ENCODE data around the gene NAT9. TPM values are rescaled to one million over a fixed set of nuclear protein-coding genes. Genes with fewer than 3 reads are reported as not detected.

Gene NAT9
- polyA plus RNA-seq, 2 of the 4 experiments (the other 2 are of a cell fraction), result 43.4 to 71.4 TPM

DNA sequence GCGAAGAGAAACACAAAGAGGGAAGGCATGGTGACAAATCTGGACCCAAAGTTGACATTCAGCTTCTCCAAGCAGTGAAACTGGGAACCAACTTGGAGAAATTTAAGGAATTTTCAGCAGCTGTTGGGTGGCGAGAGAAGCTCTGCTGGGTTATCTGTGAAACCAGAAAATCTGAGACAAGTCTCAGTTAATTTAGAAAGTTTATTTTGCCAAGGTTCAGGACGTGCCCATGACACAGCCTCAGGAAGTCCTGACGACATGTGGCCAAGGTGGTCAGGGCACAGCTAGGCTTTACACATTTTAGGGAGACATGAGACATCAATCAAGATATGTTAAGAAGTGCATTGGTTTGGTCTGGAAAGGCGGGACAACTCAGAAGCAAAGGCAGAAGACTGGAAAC lies 52.3 kb downstream of the NAT9 start:
- ATAC-seq, result no peak

GRCh38 chr17:74722782-74723181 lies 53.4 kb downstream of the NAT9 start:
- CTCF ChIA-PET, result interaction anchor here (0.9 to 5.5 kb wide), 3 partner anchors 14 to 157 kb away, joined by 3 to 48 read pairs (median 8); partner anchors contain the start of gene RAB37
- POLR2A ChIA-PET, result no interaction called here

More for the DNA sequence above, 52.3 kb downstream of the NAT9 start:
- no peak overlapping the region for H3K4me2 ChIP-seq
- TF ChIP-seq CBX2 (IDR thresholded peaks at IDR 0.05; ENCODE audit: borderline replicate concordance, low read depth) (no peak), POLR2A (IDR thresholded peaks at IDR 0.05; ENCODE audit: low read length) (no peak), PHF8 (IDR thresholded peaks at IDR 0.05; ENCODE audit: borderline replicate concordance, low read depth) (no peak)
- peaks cover 3% of the 10 kb centered on the region for H3K9me3 ChIP-seq
- ChIA-PET POLR2A (no interaction called here), CTCF (interaction anchor here (0.6 to 5.5 kb wide), 4 partner anchors 13 to 68 kb away, joined by 4 to 48 read pairs (median 8); partner anchors contain the start of gene RAB37)
- no peak overlapping the region for H3K27ac ChIP-seq
- DNase-seq (ENCODE audit: low read depth in 1 of 2, low spot score in 1 of 2) (no peak), FAIRE-seq (no peak)
- no peaks in the 10 kb centered on the region for H3K4me1 ChIP-seq
- 54% methylated on average over 5 of the region's 5 CpGs for WGBS (ENCODE audit: missing lambda C conversion rate)
- H3K4me3 ChIP-seq, result no peak overlapping the region

More at GRCh38 chr17:74722782-74723181, 53.4 kb downstream of the NAT9 start:
- no peak for TF ChIP-seq RCOR1 (IDR thresholded peaks at IDR 0.05; ENCODE audit: low read depth, low read length)
- TF ChIP-seq CBX2 (IDR thresholded peaks at IDR 0.05; ENCODE audit: borderline replicate concordance, low read depth), result no peak
- TF ChIP-seq RARB (CRISPR knock-in tag; IDR thresholded peaks at IDR 0.05), result no peak
- TF ChIP-seq FOSB (CRISPR knock-in tag; IDR thresholded peaks at IDR 0.05), result no peak
- TF ChIP-seq, protein P1, sequence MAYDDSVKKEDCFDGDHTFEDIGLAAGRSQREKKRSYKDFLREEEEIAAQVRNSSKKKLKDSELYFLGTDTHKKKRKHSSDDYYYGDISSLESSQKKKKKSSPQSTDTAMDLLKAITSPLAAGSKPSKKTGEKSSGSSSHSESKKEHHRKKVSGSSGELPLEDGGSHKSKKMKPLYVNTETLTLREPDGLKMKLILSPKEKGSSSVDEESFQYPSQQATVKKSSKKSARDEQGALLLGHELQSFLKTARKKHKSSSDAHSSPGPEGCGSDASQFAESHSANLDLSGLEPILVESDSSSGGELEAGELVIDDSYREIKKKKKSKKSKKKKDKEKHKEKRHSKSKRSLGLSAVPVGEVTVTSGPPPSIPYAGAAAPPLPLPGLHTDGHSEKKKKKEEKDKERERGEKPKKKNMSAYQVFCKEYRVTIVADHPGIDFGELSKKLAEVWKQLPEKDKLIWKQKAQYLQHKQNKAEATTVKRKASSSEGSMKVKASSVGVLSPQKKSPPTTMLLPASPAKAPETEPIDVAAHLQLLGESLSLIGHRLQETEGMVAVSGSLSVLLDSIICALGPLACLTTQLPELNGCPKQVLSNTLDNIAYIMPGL (CRISPR knock-in tag; IDR thresholded peaks at IDR 0.05; ENCODE audit: borderline replicate concordance), result no peak
- no peak for TF ChIP-seq CHD4 (IDR thresholded peaks at IDR 0.05; ENCODE audit: borderline replicate concordance)
- TF ChIP-seq ZC3H11A (IDR thresholded peaks at IDR 0.05), result no peak
- TF ChIP-seq EHMT2 (IDR thresholded peaks at IDR 0.05; ENCODE audit: low read depth), result no peak
- TF ChIP-seq CTCF (IDR thresholded peaks at IDR 0.05), result no peak
- TF ChIP-seq POLR2AphosphoS2 (conservative IDR thresholded peaks at IDR 0.05; ENCODE audit: low read length), result no peak
- no peak for TF ChIP-seq CBX8 (IDR thresholded peaks at IDR 0.05)
- no peak for TF ChIP-seq MAZ (IDR thresholded peaks at IDR 0.05; ENCODE audit: borderline replicate concordance, low read depth, low read length)
- no peak for TF ChIP-seq TP53 (CRISPR knock-in tag; IDR thresholded peaks at IDR 0.05)
- no peak for TF ChIP-seq ZSCAN20 (CRISPR knock-in tag; IDR thresholded peaks at IDR 0.05)
- TF ChIP-seq HOXB13 (CRISPR knock-in tag; IDR thresholded peaks at IDR 0.05; ENCODE audit: low read depth), result no peak
- TF ChIP-seq KDM1A (IDR thresholded peaks at IDR 0.05; ENCODE audit: low read depth), result no peak
- no peak for TF ChIP-seq FOXS1 (CRISPR knock-in tag; IDR thresholded peaks at IDR 0.05)
- TF ChIP-seq ESRRA (IDR thresholded peaks at IDR 0.05; ENCODE audit: borderline replicate concordance, low read length), result no peak
- no peak for TF ChIP-seq MYC (IDR thresholded peaks at IDR 0.05; ENCODE audit: borderline replicate concordance, low read length)
- TF ChIP-seq POLR2A (IDR thresholded peaks at IDR 0.05; ENCODE audit: low read length), result no peak
- no peaks in the 10 kb centered on the region for H3K9me3 ChIP-seq
- H3K4me1 ChIP-seq, result no peaks in the 10 kb centered on the region
- DNase-seq (ENCODE audit: low read depth in 1 of 2, low spot score in 1 of 2) (no peak), ATAC-seq (no peak), FAIRE-seq (no peak)
- H3K4me3 ChIP-seq, result no peak overlapping the region
- H3K4me2 ChIP-seq, result no peak overlapping the region
- 61% methylated on average over 4 of the region's 4 CpGs for WGBS (ENCODE audit: missing lambda C conversion rate)
- no peak overlapping the region for H3K27ac ChIP-seq

Other genes with a start within 250 kb of the NAT9 start
- gene CD300LB, start 244.9 kb downstream of the NAT9 start, polyA plus RNA-seq (2011; rRNA removed), result not detected in 2 replicates
- gene CD300LB, start 244.9 kb downstream of the NAT9 start, polyA plus RNA-seq (2017; fragmentation: RNase III; extraction: RNeasy Plus Mini Kit Qiagen cat#74134 plus additional on column Dnase treatment), result not detected in 3 replicates
- gene CD300C, start 230.2 kb downstream of the NAT9 start, polyA plus RNA-seq (2011; rRNA removed), result 0.05 TPM in 1 of 2 replicates, not detected in the other
- 0.08 TPM in 1 of 3 replicates, not detected in the others for gene CD300C, start 230.2 kb downstream of the NAT9 start, polyA plus RNA-seq (2017; fragmentation: RNase III; extraction: RNeasy Plus Mini Kit Qiagen cat#74134 plus additional on column Dnase treatment)
- 0.29 TPM in 1 of 2 replicates, not detected in the other for gene CD300H, start 208.8 kb downstream of the NAT9 start, polyA plus RNA-seq (2011; rRNA removed)
- gene CD300H, start 208.8 kb downstream of the NAT9 start, polyA plus RNA-seq (2017; fragmentation: RNase III; extraction: RNeasy Plus Mini Kit Qiagen cat#74134 plus additional on column Dnase treatment), result 0.37 to 0.50 TPM (median 0.45 TPM) in 3 replicates
- gene CD300LD, start 184.1 kb downstream of the NAT9 start, polyA plus RNA-seq (2011; rRNA removed), result not detected in 2 replicates
- gene CD300LD, start 184.1 kb downstream of the NAT9 start, polyA plus RNA-seq (2017; fragmentation: RNase III; extraction: RNeasy Plus Mini Kit Qiagen cat#74134 plus additional on column Dnase treatment), result not detected in 3 replicates
- gene CD300E, start 152.6 kb downstream of the NAT9 start, polyA plus RNA-seq (2011; rRNA removed), result not detected in 2 replicates
- not detected in 3 replicates for gene CD300E, start 152.6 kb downstream of the NAT9 start, polyA plus RNA-seq (2017; fragmentation: RNase III; extraction: RNeasy Plus Mini Kit Qiagen cat#74134 plus additional on column Dnase treatment)
- gene CD300LF, start 63.4 kb downstream of the NAT9 start, polyA plus RNA-seq (2011; rRNA removed), result not detected in 2 replicates
- not detected in 3 replicates for gene CD300LF, start 63.4 kb downstream of the NAT9 start, polyA plus RNA-seq (2017; fragmentation: RNase III; extraction: RNeasy Plus Mini Kit Qiagen cat#74134 plus additional on column Dnase treatment)
- 15.8 and 18.7 TPM in 2 replicates for gene RAB37, start 39.1 kb downstream of the NAT9 start, polyA plus RNA-seq (2011; rRNA removed)
- 1.1 to 2.8 TPM (median 2.4 TPM) in 3 replicates for gene RAB37, start 39.1 kb downstream of the NAT9 start, polyA plus RNA-seq (2017; fragmentation: RNase III; extraction: RNeasy Plus Mini Kit Qiagen cat#74134 plus additional on column Dnase treatment)
- gene NHERF1, start 27.7 kb downstream of the NAT9 start, polyA plus RNA-seq (2011; rRNA removed), result 50.2 and 51.5 TPM in 2 replicates
- 34.2 to 41.5 TPM (median 40.8 TPM) in 3 replicates for gene NHERF1, start 27.7 kb downstream of the NAT9 start, polyA plus RNA-seq (2017; fragmentation: RNase III; extraction: RNeasy Plus Mini Kit Qiagen cat#74134 plus additional on column Dnase treatment)
- gene GRIN2C, start 83.5 kb upstream of the NAT9 start, polyA plus RNA-seq (2011; rRNA removed), result 0.15 and 0.17 TPM in 2 replicates
- gene GRIN2C, start 83.5 kb upstream of the NAT9 start, polyA plus RNA-seq (2017; fragmentation: RNase III; extraction: RNeasy Plus Mini Kit Qiagen cat#74134 plus additional on column Dnase treatment), result 0.28 to 0.77 TPM (median 0.40 TPM) in 3 replicates
- gene FDXR, start 96.6 kb upstream of the NAT9 start, polyA plus RNA-seq (2011; rRNA removed), result 32.5 and 33.0 TPM in 2 replicates
- 43.3 to 51.8 TPM (median 44.5 TPM) in 3 replicates for gene FDXR, start 96.6 kb upstream of the NAT9 start, polyA plus RNA-seq (2017; fragmentation: RNase III; extraction: RNeasy Plus Mini Kit Qiagen cat#74134 plus additional on column Dnase treatment)
- gene FADS6, start 117.3 kb upstream of the NAT9 start, polyA plus RNA-seq (2011; rRNA removed), result not detected in 2 replicates
- 0.04 TPM in 1 of 3 replicates, not detected in the others for gene FADS6, start 117.3 kb upstream of the NAT9 start, polyA plus RNA-seq (2017; fragmentation: RNase III; extraction: RNeasy Plus Mini Kit Qiagen cat#74134 plus additional on column Dnase treatment)
- gene USH1G, start 146.9 kb upstream of the NAT9 start, polyA plus RNA-seq (2011; rRNA removed), result 0.05 and 0.12 TPM in 2 replicates
- gene USH1G, start 146.9 kb upstream of the NAT9 start, polyA plus RNA-seq (2017; fragmentation: RNase III; extraction: RNeasy Plus Mini Kit Qiagen cat#74134 plus additional on column Dnase treatment), result 0.04 to 0.09 TPM (median 0.07 TPM) in 3 replicates
- 0.06 and 0.11 TPM in 2 replicates for gene OTOP2, start 147.9 kb upstream of the NAT9 start, polyA plus RNA-seq (2011; rRNA removed)
- gene OTOP2, start 147.9 kb upstream of the NAT9 start, polyA plus RNA-seq (2017; fragmentation: RNase III; extraction: RNeasy Plus Mini Kit Qiagen cat#74134 plus additional on column Dnase treatment), result 0.08 TPM in 1 of 3 replicates, not detected in the others
- not detected in 2 replicates for gene OTOP3, start 159.6 kb upstream of the NAT9 start, polyA plus RNA-seq (2011; rRNA removed)
- gene OTOP3, start 159.6 kb upstream of the NAT9 start, polyA plus RNA-seq (2017; fragmentation: RNase III; extraction: RNeasy Plus Mini Kit Qiagen cat#74134 plus additional on column Dnase treatment), result not detected in 3 replicates
- gene HID1, start 196.4 kb upstream of the NAT9 start, polyA plus RNA-seq (2011; rRNA removed), result 11.7 and 15.2 TPM in 2 replicates
- 3.7 to 6.2 TPM (median 5.2 TPM) in 3 replicates for gene HID1, start 196.4 kb upstream of the NAT9 start, polyA plus RNA-seq (2017; fragmentation: RNase III; extraction: RNeasy Plus Mini Kit Qiagen cat#74134 plus additional on column Dnase treatment)
- gene CDR2L, start 211.3 kb upstream of the NAT9 start, polyA plus RNA-seq (2011; rRNA removed), result 18.0 and 18.5 TPM in 2 replicates
- gene CDR2L, start 211.3 kb upstream of the NAT9 start, polyA plus RNA-seq (2017; fragmentation: RNase III; extraction: RNeasy Plus Mini Kit Qiagen cat#74134 plus additional on column Dnase treatment), result 26.9 to 34.0 TPM (median 30.0 TPM) in 3 replicates
- gene MRPL58, start 236.3 kb upstream of the NAT9 start, polyA plus RNA-seq (2011; rRNA removed), result 86.4 and 127 TPM in 2 replicates
- 89.4 to 105 TPM (median 95.3 TPM) in 3 replicates for gene MRPL58, start 236.3 kb upstream of the NAT9 start, polyA plus RNA-seq (2017; fragmentation: RNase III; extraction: RNeasy Plus Mini Kit Qiagen cat#74134 plus additional on column Dnase treatment)

Data from A549 (cell line).